ENCODE data around the gene CHPT1.

Gene CHPT1

DNA sequence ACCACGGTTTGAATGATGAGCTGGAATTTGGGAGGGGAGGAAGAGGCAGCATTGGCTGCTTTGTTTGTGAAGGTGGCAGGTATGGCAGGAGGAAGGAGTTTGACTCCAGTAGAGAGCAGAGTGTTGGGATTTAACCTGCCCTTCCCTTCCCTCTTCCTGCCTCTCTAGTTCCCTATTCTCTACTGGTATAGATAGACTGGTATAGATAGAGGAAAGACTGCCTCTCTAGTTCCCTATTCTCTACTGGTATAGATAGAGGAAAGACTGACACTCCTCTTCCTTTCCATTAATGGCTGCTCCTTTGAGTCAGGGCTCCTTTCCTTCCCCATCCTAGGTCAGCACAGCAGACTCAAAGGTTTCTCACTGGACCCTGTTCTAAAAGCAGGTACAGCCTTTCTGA is 50.3 kb downstream of the CHPT1 start:
- Histone ChIP-seq H3K4me3 (ENCODE audit: low read length) (no peak overlapping the region), H3K27me3 (ENCODE audit: insufficient read depth, low read length) (no peaks in the 10 kb centered on the region), H3K9me3 (ENCODE audit: insufficient read depth, low read depth, low read length) (no peaks in the 10 kb centered on the region), H3K9ac (ENCODE audit: low read depth, low read length) (no peak overlapping the region), H3K36me3 (ENCODE audit: insufficient read depth, low read depth, low read length) (peaks cover 92% of the 10 kb centered on the region), H3K27ac (ENCODE audit: low read length) (no peak overlapping the region), H3K4me1 (ENCODE audit: insufficient read depth, low read length) (peaks cover 7% of the 10 kb centered on the region)

DNA sequence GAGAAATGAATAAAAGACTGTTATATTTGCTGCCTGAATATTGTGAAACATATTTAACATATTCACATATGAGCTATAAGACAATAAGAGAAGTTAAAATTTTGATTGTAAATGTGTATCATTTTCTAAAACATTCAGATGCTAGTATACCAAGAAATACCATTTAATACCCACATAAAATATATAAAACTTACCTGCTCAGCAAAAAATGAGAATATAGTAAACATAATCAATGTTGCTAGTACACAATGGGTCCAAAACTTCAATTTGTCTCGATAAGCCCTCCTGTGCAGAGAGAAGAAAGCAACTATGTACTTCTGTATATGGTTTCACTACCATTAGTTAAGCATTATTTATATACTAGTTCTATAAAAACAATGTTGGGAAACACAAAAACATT is 51.5 kb downstream of the CHPT1 start:
- peaks cover 94% of the 10 kb centered on the region for H3K36me3 ChIP-seq (ENCODE audit: insufficient read depth, low read depth, low read length)

GRCh38 chr12:101749657-101750056 is 52.2 kb downstream of the CHPT1 start:
- H3K27ac ChIP-seq (ENCODE audit: low read length): no peak overlapping the region
- peaks cover 7% of the 10 kb centered on the region for H3K4me1 ChIP-seq (ENCODE audit: insufficient read depth, low read length)
- H3K4me3 ChIP-seq (ENCODE audit: low read length): no peak overlapping the region
- H3K9ac ChIP-seq (ENCODE audit: low read depth, low read length): no peak overlapping the region
- peaks cover 94% of the 10 kb centered on the region for H3K36me3 ChIP-seq (ENCODE audit: insufficient read depth, low read depth, low read length)
- no peaks in the 10 kb centered on the region for H3K27me3 ChIP-seq (ENCODE audit: insufficient read depth, low read length)
- no peaks in the 10 kb centered on the region for H3K9me3 ChIP-seq (ENCODE audit: insufficient read depth, low read depth, low read length)

More for the DNA sequence above, 51.5 kb downstream of the CHPT1 start:
- no peak overlapping the region for H3K27ac ChIP-seq (ENCODE audit: low read length)
- H3K9me3 ChIP-seq (ENCODE audit: insufficient read depth, low read depth, low read length): no peaks in the 10 kb centered on the region
- H3K27me3 ChIP-seq (ENCODE audit: insufficient read depth, low read length): no peaks in the 10 kb centered on the region
- peaks cover 7% of the 10 kb centered on the region for H3K4me1 ChIP-seq (ENCODE audit: insufficient read depth, low read length)
- H3K9ac ChIP-seq (ENCODE audit: low read depth, low read length): no peak overlapping the region
- no peak overlapping the region for H3K4me3 ChIP-seq (ENCODE audit: low read length)

DNA sequence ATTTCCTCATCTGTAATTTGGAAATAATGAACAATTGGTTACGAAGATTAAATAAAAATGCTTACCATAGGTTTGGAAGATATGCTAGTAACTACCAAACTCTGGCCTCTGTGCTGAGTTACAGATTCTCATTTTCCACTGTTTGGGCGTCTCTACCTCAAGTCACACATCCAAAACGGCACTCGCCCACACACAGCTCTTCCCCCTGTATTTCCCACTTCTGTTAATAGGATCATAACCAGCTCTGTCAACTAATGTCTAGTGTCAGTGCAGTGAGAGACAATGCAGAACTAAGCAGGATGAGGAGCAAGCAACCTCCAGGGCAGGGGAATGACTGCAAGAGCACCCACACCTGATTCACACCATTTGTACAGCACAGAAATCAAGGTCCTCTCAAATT is 52.7 kb downstream of the CHPT1 start:
- no peak overlapping the region for H3K4me3 ChIP-seq (ENCODE audit: low read length)
- no peaks in the 10 kb centered on the region for H3K9me3 ChIP-seq (ENCODE audit: insufficient read depth, low read depth, low read length)
- H3K27ac ChIP-seq (ENCODE audit: low read length): no peak overlapping the region
- H3K27me3 ChIP-seq (ENCODE audit: insufficient read depth, low read length): no peaks in the 10 kb centered on the region
- H3K36me3 ChIP-seq (ENCODE audit: insufficient read depth, low read depth, low read length): peaks cover 94% of the 10 kb centered on the region
- H3K9ac ChIP-seq (ENCODE audit: low read depth, low read length): no peak overlapping the region
- peaks cover 7% of the 10 kb centered on the region for H3K4me1 ChIP-seq (ENCODE audit: insufficient read depth, low read length)

DNA sequence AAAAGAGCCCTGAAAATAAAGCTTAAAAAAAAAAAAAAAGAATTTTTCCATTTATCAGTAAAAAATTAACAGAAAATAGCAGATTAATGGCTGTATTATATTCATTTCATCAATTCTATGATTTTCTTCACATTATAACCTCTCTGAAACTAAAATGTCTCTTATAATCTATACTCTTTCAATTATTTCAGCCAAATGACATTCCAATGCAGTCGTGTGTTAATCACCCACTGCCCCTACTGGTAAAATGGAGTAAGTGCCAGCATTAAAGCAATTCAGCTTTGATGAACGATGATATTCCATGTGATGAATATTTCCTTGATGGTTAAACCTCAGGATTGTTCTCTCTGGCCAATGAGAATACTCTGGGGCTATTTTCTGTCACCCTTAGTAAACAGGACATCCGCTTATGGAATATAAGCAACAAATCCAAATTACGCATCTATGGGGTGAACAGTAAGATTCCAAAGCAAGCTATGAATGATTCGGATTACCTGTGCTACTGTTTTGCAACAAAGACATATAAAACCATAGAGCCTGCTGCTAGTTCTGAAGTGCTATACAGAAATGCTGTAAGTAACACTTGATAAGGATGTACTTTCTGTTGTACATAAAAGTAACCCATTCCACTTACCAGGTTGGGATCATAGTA is 62.1 kb downstream of the CHPT1 start:
- no peak overlapping the region for H3K4me3 ChIP-seq (ENCODE audit: low read length)
- H3K4me1 ChIP-seq (ENCODE audit: insufficient read depth, low read length): peaks cover 10% of the 10 kb centered on the region; the same call in 1 of the 2 replicates
- peaks cover 79% of the 10 kb centered on the region for H3K36me3 ChIP-seq (ENCODE audit: insufficient read depth, low read depth, low read length)
- H3K9me3 ChIP-seq (ENCODE audit: insufficient read depth, low read depth, low read length): no peaks in the 10 kb centered on the region
- no peak overlapping the region for H3K9ac ChIP-seq (ENCODE audit: low read depth, low read length)
- no peak overlapping the region for H3K27ac ChIP-seq (ENCODE audit: low read length)
- no peaks in the 10 kb centered on the region for H3K27me3 ChIP-seq (ENCODE audit: insufficient read depth, low read length)

DNA sequence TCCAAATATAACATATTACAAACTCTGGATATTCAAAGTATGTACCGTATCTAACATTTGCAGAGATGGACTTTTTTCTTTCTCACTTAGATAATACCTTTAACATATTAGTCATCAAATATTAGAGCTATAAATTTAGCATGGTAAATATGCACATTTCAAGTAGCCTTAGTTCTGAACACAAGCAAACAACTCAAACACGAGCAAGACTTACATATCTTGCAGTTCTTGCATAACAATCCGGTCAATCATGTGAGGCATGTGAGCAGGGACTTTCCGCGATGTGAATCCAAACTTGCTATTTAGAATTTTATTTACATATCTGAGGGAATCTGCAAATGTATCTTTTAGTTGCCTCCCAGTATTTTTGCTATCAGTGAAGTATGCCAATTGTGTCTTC is 63.9 kb downstream of the CHPT1 start:
- no peak overlapping the region for H3K9ac ChIP-seq (ENCODE audit: low read depth, low read length)
- H3K36me3 ChIP-seq (ENCODE audit: insufficient read depth, low read depth, low read length): peaks cover 78% of the 10 kb centered on the region
- H3K27ac ChIP-seq (ENCODE audit: low read length): no peak overlapping the region
- no peaks in the 10 kb centered on the region for H3K27me3 ChIP-seq (ENCODE audit: insufficient read depth, low read length)
- no peak overlapping the region for H3K4me3 ChIP-seq (ENCODE audit: low read length)
- peaks cover 10% of the 10 kb centered on the region; the same call in 1 of the 2 replicates for H3K4me1 ChIP-seq (ENCODE audit: insufficient read depth, low read length)
- no peaks in the 10 kb centered on the region for H3K9me3 ChIP-seq (ENCODE audit: insufficient read depth, low read depth, low read length)

DNA sequence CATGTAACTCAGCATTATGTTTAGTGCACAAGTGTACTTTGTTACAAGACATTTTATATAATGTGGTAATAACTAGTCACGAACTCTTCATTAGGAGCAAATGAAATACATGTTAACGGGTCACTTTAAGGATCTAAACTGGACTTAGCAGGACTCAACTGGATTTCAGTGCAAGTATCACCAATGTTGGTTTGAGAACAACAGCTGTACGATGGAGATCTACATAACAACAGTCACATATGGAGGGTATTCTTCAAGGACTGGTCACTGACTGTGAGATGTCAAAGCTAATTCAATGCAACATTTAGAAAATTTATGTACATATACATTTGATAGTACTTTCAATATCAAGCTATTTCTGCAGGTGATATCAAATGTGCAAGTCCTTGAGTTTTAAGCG is 64.3 kb downstream of the CHPT1 start:
- Histone ChIP-seq H3K36me3 (ENCODE audit: insufficient read depth, low read depth, low read length) (peaks cover 78% of the 10 kb centered on the region), H3K4me3 (ENCODE audit: low read length) (no peak overlapping the region), H3K4me1 (ENCODE audit: insufficient read depth, low read length) (peaks cover 10% of the 10 kb centered on the region; the same call in 1 of the 2 replicates), H3K27ac (ENCODE audit: low read length) (no peak overlapping the region), H3K9ac (ENCODE audit: low read depth, low read length) (no peak overlapping the region), H3K27me3 (ENCODE audit: insufficient read depth, low read length) (no peaks in the 10 kb centered on the region), H3K9me3 (ENCODE audit: insufficient read depth, low read depth, low read length) (no peaks in the 10 kb centered on the region)

- Histone ChIP-seq H3K4me1 (ENCODE audit: insufficient read depth, low read length) (peaks cover 10% of the 10 kb centered on the region; the same call in 1 of the 2 replicates), H3K36me3 (ENCODE audit: insufficient read depth, low read depth, low read length) (peaks cover 79% of the 10 kb centered on the region), H3K9me3 (ENCODE audit: insufficient read depth, low read depth, low read length) (no peaks in the 10 kb centered on the region), H3K4me3 (ENCODE audit: low read length) (no peak overlapping the region), H3K9ac (ENCODE audit: low read depth, low read length) (no peak overlapping the region), H3K27ac (ENCODE audit: low read length) (no peak overlapping the region), H3K27me3 (ENCODE audit: insufficient read depth, low read length) (no peaks in the 10 kb centered on the region)
Observed at GRCh38 chr12:101763246-101763931, 65.9 kb downstream of the CHPT1 start.

GRCh38 chr12:101764051-101764792 is 66.8 kb downstream of the CHPT1 start:
- Histone ChIP-seq H3K27me3 (ENCODE audit: insufficient read depth, low read length) (no peaks in the 10 kb centered on the region), H3K9ac (ENCODE audit: low read depth, low read length) (no peak overlapping the region), H3K36me3 (ENCODE audit: insufficient read depth, low read depth, low read length) (peaks cover 82% of the 10 kb centered on the region), H3K9me3 (ENCODE audit: insufficient read depth, low read depth, low read length) (no peaks in the 10 kb centered on the region), H3K4me1 (ENCODE audit: insufficient read depth, low read length) (peaks cover 10% of the 10 kb centered on the region; the same call in 1 of the 2 replicates), H3K4me3 (ENCODE audit: low read length) (no peak overlapping the region), H3K27ac (ENCODE audit: low read length) (no peak overlapping the region)

DNA sequence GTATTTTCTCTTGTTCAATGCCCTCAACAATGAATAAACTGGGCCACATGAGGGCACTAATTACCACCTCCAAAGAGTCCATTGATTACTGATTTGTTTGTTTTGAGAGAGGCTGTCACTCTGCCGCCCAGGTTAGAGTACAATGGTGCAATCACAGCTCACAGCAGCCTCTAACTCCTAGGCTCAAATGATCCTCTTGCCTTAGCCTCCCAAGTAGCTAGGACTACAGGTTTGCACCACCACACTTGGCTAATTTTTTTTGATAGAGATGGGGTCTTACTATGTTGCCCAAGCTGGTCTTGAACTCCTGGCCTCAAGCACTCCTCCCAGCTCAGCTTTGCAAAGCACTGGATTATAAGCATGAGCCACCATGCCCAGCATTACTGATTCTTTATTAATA is 70.1 kb downstream of the CHPT1 start:
- Histone ChIP-seq H3K4me1 (ENCODE audit: insufficient read depth, low read length) (no peaks in the 10 kb centered on the region), H3K9me3 (ENCODE audit: insufficient read depth, low read depth, low read length) (no peaks in the 10 kb centered on the region), H3K9ac (ENCODE audit: low read depth, low read length) (no peak overlapping the region), H3K27ac (ENCODE audit: low read length) (no peak overlapping the region), H3K4me3 (ENCODE audit: low read length) (no peak overlapping the region), H3K36me3 (ENCODE audit: insufficient read depth, low read depth, low read length) (peaks cover 88% of the 10 kb centered on the region), H3K27me3 (ENCODE audit: insufficient read depth, low read length) (no peaks in the 10 kb centered on the region)

DNA sequence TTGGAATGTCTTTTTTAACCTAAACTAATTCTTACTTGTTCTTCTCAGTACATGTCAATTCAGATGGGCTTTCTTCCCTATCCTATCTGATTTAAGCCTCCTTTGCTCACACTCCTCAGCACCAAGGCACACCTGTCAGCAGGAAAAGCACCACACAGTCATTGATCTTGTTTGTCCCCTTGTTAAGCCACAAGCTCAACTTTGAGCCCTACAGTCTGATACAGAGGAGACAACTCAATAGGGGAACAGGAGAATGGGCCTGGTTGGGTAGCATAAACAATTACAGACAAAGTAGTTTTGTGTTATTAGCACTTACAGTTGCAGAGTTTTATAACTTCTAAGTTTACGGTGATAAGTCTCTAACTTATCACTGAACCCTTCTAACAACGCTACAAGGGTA is 71.3 kb downstream of the CHPT1 start:
- no peak overlapping the region for H3K4me3 ChIP-seq (ENCODE audit: low read length)
- no peaks in the 10 kb centered on the region for H3K27me3 ChIP-seq (ENCODE audit: insufficient read depth, low read length)
- H3K9ac ChIP-seq (ENCODE audit: low read depth, low read length): no peak overlapping the region
- H3K9me3 ChIP-seq (ENCODE audit: insufficient read depth, low read depth, low read length): no peaks in the 10 kb centered on the region
- H3K36me3 ChIP-seq (ENCODE audit: insufficient read depth, low read depth, low read length): peaks cover 88% of the 10 kb centered on the region
- no peaks in the 10 kb centered on the region for H3K4me1 ChIP-seq (ENCODE audit: insufficient read depth, low read length)
- H3K27ac ChIP-seq (ENCODE audit: low read length): no peak overlapping the region

DNA sequence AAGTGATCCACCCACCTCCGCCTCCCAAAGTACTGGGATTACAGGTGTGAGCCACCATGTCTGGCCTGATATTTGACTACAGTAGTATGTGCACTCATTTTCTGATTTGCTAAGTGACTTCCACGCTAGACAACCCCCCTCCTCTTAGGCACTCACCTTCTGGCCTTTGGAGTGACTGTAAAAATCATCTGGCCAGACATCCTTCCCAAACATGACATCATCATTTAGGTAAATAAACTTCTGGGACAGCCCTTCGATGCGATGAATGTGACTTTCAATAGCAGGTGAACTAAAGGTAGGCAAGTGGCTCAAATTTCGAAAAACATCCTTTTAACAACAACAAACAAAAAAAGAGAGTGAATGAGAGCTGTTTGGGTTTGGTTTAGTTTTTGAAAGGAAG is 72.4 kb downstream of the CHPT1 start:
- Histone ChIP-seq H3K9ac (ENCODE audit: low read depth, low read length) (no peak overlapping the region), H3K27me3 (ENCODE audit: insufficient read depth, low read length) (no peaks in the 10 kb centered on the region), H3K9me3 (ENCODE audit: insufficient read depth, low read depth, low read length) (no peaks in the 10 kb centered on the region), H3K36me3 (ENCODE audit: insufficient read depth, low read depth, low read length) (peaks cover 77% of the 10 kb centered on the region), H3K27ac (ENCODE audit: low read length) (no peak overlapping the region), H3K4me1 (ENCODE audit: insufficient read depth, low read length) (no peaks in the 10 kb centered on the region), H3K4me3 (ENCODE audit: low read length) (no peak overlapping the region)
